Sigmoid colon (tissue), 4 donors: ENCODE measurements around the gene USP46.

Experiments
- EP300 ChIP-seq, 4 donors: sonication (generic); formaldehyde crosslinking; IDR thresholded peaks; one replicate each; pipeline ENCODE4 v1.6.1; 2017; ENCODE audit warnings: antibody characterized with exemption in 4 of 4
- POLR2A ChIP-seq, 2 donors: fragments of 450-650 bp; IDR thresholded peaks; one replicate each; pipeline ENCODE4 v1.6.1; 2016; ENCODE audit warnings: antibody characterized with exemption in 2 of 2, mild to moderate bottlenecking in 2 of 2, moderate library complexity in 2 of 2
- POLR2AphosphoS5 ChIP-seq, 4 donors: sonication (generic); formaldehyde crosslinking; IDR thresholded peaks; one replicate each; pipeline ENCODE4 v1.6.1; 2017; ENCODE audit warnings: antibody characterized with exemption in 4 of 4
- TF ChIP-seq, protein P1 (sequence below), 4 experiments: fragments of 450-650 bp in 3 of 4; fragments of 200-600 bp in 1 of 4; IDR thresholded peaks; one replicate each; pipeline ENCODE4 v1.5.1; 2016 to 2019; ENCODE audit warnings: antibody characterized with exemption in 4 of 4, mild to moderate bottlenecking in 3 of 4, moderate library complexity in 2 of 4

DNA sequence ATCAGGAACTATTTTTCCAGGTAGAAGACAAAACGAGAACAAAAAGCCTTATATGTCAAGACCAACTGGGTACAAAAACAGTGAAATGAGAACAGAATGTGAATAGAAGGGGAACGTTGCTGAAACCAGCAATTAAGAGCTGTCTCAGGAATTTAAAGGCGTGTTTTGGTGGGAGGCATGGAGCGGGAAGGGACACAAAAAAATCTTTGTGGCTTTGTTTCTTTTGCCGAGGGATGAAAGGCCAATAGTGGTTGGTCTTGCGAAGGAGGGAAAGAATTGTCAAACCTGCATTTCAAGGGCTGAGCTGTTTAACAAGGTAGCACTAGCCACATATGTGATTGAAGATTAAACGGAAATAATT, 103.8 kb downstream of the USP46 start:
- TF ChIP-seq, protein P1, sequence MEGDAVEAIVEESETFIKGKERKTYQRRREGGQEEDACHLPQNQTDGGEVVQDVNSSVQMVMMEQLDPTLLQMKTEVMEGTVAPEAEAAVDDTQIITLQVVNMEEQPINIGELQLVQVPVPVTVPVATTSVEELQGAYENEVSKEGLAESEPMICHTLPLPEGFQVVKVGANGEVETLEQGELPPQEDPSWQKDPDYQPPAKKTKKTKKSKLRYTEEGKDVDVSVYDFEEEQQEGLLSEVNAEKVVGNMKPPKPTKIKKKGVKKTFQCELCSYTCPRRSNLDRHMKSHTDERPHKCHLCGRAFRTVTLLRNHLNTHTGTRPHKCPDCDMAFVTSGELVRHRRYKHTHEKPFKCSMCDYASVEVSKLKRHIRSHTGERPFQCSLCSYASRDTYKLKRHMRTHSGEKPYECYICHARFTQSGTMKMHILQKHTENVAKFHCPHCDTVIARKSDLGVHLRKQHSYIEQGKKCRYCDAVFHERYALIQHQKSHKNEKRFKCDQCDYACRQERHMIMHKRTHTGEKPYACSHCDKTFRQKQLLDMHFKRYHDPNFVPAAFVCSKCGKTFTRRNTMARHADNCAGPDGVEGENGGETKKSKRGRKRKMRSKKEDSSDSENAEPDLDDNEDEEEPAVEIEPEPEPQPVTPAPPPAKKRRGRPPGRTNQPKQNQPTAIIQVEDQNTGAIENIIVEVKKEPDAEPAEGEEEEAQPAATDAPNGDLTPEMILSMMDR (IDR thresholded peaks at IDR 0.05) = no peak
- no peak for TF ChIP-seq POLR2AphosphoS5 (IDR thresholded peaks at IDR 0.05)
- TF ChIP-seq POLR2A (IDR thresholded peaks at IDR 0.05) = no peak
- TF ChIP-seq EP300 (IDR thresholded peaks at IDR 0.05) = no peak
